ENCODE data around the gene WDR35.
A peak's percentile ranks its signal among the peaks of the same experiment; 100 is the strongest.

WDR35 gene

DNA sequence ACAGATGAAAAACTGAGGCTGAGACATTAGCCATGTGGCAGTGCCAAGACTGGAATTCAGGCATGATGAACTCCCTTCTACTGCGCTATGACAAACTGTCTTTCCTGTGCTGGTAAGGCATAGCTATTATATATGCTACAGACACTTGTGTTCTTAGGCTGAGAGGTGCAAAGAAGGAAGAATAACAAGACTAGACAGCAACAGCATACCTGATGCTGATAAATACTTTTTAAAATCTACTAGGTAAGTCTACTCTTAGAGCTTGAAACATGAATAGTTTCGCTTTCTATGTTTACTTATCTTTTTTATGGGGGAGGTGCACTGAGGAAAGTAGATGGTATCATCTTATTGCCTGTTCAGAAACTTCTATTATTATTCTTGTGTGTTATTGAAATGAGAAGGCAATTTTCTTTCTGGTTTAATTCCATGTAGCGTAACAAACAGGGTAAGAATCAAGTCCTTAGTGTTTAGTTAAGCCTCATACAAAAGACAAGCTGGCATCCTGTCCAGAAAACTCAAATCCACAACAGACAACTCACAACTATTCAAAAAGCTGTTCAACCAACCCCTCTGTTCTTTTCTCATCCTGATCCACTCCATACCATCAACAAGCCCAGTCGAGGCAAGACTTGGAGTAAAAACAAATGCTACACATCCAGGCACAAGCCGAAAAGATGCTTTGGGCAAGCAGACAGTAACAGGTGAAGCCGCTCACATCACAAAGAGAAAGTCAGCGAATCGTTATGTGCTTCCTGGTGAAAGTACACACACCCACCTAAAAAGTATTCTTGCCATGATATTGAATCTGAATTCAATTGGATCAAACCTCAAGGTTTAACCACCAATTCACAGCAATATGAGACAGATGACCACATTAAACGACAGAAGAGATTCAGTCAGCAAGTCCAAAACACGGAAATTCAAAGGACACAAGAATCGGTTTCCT lies 89.6 kb downstream of the WDR35 start:
- no peaks in the 10 kb centered on the region for H3K27me3 Mint-ChIP-seq (ENCODE audit: low read depth)
- peaks cover 43% of the 10 kb centered on the region for H3K4me1 Mint-ChIP-seq
- H3K36me3 Mint-ChIP-seq (ENCODE audit: low read depth): peaks cover 4% of the 10 kb centered on the region
- H3K27ac Mint-ChIP-seq: peak overlapping the region; percentile 100
- no peaks in the 10 kb centered on the region for H3K9me3 Mint-ChIP-seq
- peak overlapping the region; percentile 83 to 97 (median 94) for H3K4me3 Mint-ChIP-seq
- TF ChIP-seq, protein P1, sequence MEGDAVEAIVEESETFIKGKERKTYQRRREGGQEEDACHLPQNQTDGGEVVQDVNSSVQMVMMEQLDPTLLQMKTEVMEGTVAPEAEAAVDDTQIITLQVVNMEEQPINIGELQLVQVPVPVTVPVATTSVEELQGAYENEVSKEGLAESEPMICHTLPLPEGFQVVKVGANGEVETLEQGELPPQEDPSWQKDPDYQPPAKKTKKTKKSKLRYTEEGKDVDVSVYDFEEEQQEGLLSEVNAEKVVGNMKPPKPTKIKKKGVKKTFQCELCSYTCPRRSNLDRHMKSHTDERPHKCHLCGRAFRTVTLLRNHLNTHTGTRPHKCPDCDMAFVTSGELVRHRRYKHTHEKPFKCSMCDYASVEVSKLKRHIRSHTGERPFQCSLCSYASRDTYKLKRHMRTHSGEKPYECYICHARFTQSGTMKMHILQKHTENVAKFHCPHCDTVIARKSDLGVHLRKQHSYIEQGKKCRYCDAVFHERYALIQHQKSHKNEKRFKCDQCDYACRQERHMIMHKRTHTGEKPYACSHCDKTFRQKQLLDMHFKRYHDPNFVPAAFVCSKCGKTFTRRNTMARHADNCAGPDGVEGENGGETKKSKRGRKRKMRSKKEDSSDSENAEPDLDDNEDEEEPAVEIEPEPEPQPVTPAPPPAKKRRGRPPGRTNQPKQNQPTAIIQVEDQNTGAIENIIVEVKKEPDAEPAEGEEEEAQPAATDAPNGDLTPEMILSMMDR (IDR thresholded peaks at IDR 0.05; ENCODE audit: unreplicated experiment in 3 of 3): no peak

DNA sequence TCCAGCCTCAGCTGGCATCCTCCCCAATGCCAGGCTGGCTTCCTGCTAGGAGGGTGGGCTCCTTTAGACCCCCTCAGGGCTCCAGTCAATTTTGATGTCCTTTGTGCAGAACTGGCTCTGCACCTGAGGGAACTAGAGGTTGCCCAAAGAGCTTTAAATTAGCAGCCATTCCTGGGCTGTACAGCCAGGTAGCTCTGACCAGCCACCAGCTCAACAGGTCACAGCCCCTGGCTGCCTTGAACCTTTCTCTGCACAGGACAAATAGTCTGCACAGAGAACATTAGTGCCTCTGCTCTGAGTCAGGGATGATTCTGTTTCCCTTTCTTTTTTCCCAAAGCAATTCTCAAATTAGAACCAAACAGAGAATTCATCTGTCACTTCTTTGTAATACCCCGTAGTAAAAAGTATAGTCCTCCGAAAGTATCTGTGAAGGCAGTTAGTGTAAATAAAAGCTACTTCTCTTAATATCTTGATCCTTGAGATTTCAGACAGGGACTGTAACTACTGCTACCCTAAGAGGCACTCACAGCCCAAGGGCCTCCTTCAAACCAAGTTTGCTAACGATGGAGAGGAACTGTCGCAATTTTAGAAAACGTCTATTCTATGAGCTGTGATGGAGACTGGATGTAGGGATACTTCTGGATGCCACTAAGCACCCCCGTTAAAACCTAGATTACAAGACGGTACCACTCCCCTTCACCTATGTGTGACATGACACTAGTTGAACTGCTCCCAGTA lies 91.1 kb downstream of the WDR35 start:
- TF ChIP-seq, protein P1 (IDR thresholded peaks at IDR 0.05; ENCODE audit: unreplicated experiment in 3 of 3): no peak
- Mint-ChIP-seq H3K36me3 (ENCODE audit: low read depth) (peaks cover 7% of the 10 kb centered on the region), H3K27me3 (ENCODE audit: low read depth) (no peaks in the 10 kb centered on the region), H3K4me1 (peaks cover 43% of the 10 kb centered on the region), H3K4me3 (peak overlapping the region; percentile 34 to 68 (median 55)), H3K9me3 (no peaks in the 10 kb centered on the region), H3K27ac (peak overlapping the region in 2 of 3 experiments; percentile 35 to 37)

DNA sequence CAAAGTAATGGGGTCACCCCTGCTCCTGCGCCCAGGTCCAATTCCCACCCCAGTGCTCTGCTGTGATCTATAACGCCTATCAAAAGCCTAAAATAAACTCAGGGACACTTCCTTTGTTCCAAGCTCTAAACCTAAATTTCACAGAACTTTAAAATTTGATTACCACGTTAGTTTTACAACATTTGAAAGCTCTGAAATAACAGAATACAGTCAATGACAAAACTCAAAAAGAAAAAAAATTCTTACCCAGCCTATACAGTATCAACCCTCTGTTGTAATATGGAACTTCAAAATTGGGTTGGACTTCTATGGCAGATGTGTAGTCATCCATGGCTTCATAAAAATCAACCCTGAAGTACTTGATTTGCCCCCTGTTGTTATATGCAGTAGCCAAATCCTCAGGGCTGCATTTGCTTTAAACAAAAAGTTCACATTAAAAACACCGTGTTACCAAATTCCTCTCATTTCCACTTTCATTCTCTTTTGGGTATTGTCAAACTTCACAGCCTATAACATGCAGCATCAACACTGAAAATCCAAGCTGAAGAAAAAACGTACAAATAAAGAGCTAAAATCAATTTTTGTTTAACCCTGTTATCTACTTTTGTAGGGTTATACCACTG lies 92.2 kb downstream of the WDR35 start:
- TF ChIP-seq, protein P1 (IDR thresholded peaks at IDR 0.05; ENCODE audit: unreplicated experiment in 3 of 3): no peak
- H3K9me3 Mint-ChIP-seq: no peaks in the 10 kb centered on the region

DNA sequence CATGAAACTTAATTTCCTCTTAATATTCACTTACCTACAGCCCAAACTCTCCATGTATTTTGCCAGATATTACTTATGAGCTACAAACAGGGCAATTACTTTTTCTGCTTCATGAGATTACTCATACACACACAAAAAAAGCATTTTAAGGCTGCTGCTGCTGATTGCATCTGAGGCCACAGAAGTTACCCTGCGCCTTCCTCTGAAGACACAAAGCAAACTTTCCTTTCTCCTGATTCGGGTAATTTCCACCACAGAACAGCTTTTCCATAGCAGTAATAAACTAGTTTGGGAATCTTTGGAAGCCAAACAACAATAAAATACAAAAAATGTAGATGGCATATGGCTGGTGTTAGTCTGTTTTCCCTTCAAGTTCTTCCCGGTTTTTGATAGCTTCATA lies 94.4 kb downstream of the WDR35 start:
- TF ChIP-seq, protein P1 (IDR thresholded peaks at IDR 0.05; ENCODE audit: unreplicated experiment in 3 of 3): no peak
- Mint-ChIP-seq H3K27me3 (ENCODE audit: low read depth) (no peaks in the 10 kb centered on the region), H3K4me1 (peaks cover 42% of the 10 kb centered on the region), H3K4me3 (no peak overlapping the region), H3K27ac (peak overlapping the region in 1 of 3 experiments; percentile 6), H3K9me3 (no peaks in the 10 kb centered on the region), H3K36me3 (ENCODE audit: low read depth) (peaks cover 11% of the 10 kb centered on the region)

More for the DNA sequence above, 92.2 kb downstream of the WDR35 start:
- H3K36me3 Mint-ChIP-seq (ENCODE audit: low read depth): peaks cover 11% of the 10 kb centered on the region
- no peaks in the 10 kb centered on the region for H3K27me3 Mint-ChIP-seq (ENCODE audit: low read depth)
- H3K4me1 Mint-ChIP-seq: peaks cover 41% of the 10 kb centered on the region
- H3K4me3 Mint-ChIP-seq: peak overlapping the region; percentile 53 to 62 (median 61)
- peak overlapping the region in 1 of 3 experiments; percentile 3 for H3K27ac Mint-ChIP-seq

DNA sequence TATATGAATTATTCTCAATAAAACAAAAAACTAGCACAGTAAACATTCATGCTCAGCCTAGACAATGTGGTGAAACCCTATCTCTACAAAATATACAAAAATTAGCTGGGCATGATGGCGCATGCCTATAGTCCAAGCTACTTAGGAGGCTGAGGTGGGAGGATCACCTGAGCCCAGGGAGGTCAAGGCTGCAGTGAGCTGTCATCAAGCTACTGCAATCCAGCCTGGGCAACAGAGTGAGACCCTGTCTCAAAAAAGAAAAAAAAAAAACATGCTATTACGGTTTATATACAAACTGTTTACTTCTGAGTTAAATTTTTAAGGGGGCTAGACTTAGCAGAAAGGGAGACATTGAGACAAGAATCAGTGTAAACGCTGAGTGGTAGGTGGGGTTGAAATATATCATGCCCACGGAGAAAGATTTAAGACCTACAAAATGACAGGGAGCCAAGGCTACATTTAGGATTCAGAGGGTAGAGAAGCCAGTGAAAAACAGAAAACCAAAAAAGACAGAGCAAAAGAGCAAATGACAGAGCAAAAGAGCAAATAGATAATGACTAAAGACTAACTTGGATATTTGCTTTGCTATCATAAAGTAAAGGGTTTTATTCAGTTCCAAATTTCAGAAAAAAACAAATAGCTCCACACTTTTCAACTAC lies 95.6 kb downstream of the WDR35 start:
- peaks cover 11% of the 10 kb centered on the region for H3K36me3 Mint-ChIP-seq (ENCODE audit: low read depth)
- H3K27ac Mint-ChIP-seq: no peak overlapping the region
- peaks cover 33% of the 10 kb centered on the region for H3K4me1 Mint-ChIP-seq
- H3K9me3 Mint-ChIP-seq: no peaks in the 10 kb centered on the region
- H3K4me3 Mint-ChIP-seq: no peak overlapping the region
- H3K27me3 Mint-ChIP-seq (ENCODE audit: low read depth): no peaks in the 10 kb centered on the region
- TF ChIP-seq, protein P1 (IDR thresholded peaks at IDR 0.05; ENCODE audit: unreplicated experiment in 3 of 3): no peak

Data from nephron (organoid).